T-helper 22 cell (primary cell): ENCODE results near the gene ADIPOQ.
A peak's percentile ranks its signal among the peaks of the same experiment; 100 is the strongest.
"Not testable (repeated sequence)": the region's sequence is repeated elsewhere in the genome, so short reads cannot be mapped to it uniquely, and the experiment has no call there.

Source experiments
- DNase-seq: peaks from one replicate; pipeline ENCODE4 v3.0.0-alpha.2; 2020; ENCODE audit warnings: low read depth

Gene ADIPOQ

DNA sequence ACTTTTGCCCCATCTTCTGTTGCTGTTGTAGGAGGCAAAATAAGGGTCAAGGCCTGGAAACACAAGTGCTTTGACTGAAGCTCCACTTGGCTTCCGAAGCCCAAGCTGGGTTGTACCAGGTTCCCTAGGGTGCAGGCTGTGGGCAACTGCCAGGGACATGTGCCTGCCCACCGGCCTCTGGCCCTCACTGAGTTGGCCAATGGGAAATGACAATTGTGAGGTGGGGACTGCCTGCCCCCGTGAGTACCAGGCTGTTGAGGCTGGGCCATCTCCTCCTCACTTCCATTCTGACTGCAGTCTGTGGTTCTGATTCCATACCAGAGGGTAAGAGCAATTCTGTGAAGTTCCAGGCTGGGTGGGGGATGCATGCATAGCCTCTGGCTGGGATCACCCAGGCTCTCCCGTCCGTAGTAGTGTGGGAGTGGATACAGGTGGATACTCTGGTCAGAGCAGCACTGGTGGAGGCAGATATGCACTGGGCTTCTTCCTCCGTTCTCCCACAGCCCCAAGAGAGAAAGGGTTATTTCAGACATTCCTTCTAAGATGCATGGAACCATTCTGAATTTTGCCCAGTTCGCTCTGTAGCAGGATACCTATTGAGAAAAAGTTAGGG lies at the start of gene ADIPOQ:
Gene ADIPOQ, plus strand, starts transcription at position 285 of the 613 bp plus-strand sequence. CDS start 10,349 bp downstream, outside the sequence.
- DNase-seq, result no peak

- DNase-seq, result no peak
Measured at GRCh38 chr3:186798239-186798874, 44.2 kb upstream of the ADIPOQ start.

GRCh38 chr3:186800285-186800684 lies 42.2 kb upstream of the ADIPOQ start:
- no peak for DNase-seq

- no peak for DNase-seq
Measured at GRCh38 chr3:186802701-186803100, 39.8 kb upstream of the ADIPOQ start.

- DNase-seq, result not testable (repeated sequence)
Measured at GRCh38 chr3:186803447-186803846, 39.1 kb upstream of the ADIPOQ start.

DNA sequence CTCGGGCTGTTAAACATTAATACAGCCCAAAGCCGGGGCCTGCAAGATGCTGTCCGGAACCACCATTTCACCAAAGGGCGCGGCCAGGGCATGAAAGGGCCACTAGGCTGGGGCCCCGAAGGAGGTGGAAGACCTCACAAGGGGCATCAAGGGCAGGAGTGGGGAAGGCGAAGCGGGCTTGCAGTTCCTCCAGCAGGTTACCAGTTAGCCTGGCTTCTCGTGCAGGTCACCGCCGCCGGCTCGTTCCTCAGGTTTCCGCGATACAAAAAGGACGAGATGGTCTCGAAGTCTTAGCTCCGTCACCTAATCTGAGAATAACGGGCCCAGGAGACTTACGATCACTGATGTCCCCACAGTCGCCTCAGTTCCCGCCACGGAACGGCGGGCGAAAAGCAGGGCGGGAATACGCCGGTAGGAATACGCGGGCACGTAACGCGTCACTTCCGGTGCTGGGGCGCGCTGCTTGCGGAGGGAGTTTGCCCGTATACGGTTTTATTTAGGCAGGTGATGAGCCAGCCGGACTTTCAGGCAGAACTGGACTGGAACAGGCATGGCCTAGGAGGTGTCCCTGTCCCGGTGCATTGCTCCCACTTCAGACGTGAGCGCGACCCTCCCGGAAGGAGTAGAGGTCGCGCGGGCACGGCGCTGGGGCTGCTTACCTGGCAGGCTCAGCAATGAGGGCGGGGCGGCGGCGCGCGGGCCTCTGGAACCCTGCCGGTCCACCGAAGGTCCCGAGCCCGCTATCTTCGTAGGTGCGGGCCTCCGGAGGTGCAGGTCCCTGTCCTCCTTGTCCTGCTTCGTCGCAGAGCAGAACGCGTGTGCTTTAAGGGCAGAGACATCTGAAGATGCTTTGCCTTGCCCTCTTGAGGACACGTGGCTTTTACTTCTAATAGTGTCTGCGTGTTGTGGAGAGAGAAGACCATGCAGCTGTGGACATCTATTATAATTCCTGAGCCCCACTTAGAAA lies 36.1 kb upstream of the ADIPOQ start, which contains the start of gene RFC4:
Gene RFC4, minus strand, starts transcription at position 394 of the 967 bp plus-strand sequence. CDS start 1,769 bp downstream, outside the sequence.
- DNase-seq, result peak; percentile 76

- no peak for DNase-seq
Measured at GRCh38 chr3:186807231-186807630, 35.3 kb upstream of the ADIPOQ start.

DNA sequence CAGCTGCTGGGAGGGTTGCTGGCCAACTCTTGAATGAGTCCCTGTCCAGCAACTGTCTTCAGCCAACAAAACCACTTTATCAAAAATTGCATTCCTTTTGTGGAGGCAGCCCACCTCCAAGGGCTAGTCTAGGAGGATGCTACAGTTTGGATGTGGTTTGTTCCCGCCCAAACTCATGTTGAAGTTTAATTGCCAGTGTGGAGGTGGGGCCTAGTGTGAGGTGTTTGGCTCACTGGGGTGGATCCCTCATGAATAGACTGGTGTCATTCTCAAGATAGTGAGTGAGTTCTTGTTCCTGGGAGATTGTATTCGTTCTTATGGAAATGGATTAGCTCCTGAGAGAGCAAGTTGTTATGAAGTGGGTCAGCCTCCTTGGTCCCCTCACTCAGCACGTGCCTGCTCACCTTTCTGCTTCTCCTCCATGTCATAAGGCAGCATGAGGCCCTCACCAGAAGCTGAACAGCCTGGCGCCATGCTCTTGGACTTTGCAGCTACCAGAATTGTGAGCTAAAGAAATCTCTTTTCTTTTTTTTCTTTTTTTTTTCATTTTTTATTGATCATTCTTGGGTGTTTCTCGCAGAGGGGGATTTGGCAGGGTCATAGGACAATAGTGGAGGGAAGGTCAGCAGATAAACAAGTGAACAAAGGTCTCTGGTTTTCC lies 32.0 kb upstream of the ADIPOQ start:
- DNase-seq, result no peak

GRCh38 chr3:186811313-186811712 lies 31.2 kb upstream of the ADIPOQ start:
- DNase-seq, result not testable (repeated sequence)

- no peak for DNase-seq
Measured at GRCh38 chr3:186814100-186814499, 28.4 kb upstream of the ADIPOQ start.

GRCh38 chr3:186815435-186815834 lies 27.1 kb upstream of the ADIPOQ start:
- no peak for DNase-seq

DNA sequence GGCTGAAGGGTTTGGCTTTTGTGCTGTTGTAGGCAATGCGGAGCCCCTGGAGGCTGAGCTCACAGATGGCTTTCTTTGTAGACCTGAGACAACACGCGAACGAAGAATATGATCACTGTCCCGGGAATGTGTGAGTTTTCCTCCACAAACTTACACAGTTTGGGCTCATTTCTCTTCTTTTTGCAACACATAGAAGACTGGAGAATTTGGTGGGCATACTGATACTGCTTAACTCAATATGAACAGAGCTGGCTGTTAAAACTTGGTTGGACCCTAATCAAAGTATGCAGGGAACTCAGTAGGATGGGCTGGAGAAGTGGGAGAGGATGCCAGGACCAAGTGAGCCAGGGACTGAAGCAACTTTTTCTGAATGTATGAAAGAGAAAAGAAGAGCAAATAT lies 24.0 kb upstream of the ADIPOQ start:
- DNase-seq, result no peak

GRCh38 chr3:186818956-186819355 lies 23.6 kb upstream of the ADIPOQ start:
- DNase-seq, result no peak

DNA sequence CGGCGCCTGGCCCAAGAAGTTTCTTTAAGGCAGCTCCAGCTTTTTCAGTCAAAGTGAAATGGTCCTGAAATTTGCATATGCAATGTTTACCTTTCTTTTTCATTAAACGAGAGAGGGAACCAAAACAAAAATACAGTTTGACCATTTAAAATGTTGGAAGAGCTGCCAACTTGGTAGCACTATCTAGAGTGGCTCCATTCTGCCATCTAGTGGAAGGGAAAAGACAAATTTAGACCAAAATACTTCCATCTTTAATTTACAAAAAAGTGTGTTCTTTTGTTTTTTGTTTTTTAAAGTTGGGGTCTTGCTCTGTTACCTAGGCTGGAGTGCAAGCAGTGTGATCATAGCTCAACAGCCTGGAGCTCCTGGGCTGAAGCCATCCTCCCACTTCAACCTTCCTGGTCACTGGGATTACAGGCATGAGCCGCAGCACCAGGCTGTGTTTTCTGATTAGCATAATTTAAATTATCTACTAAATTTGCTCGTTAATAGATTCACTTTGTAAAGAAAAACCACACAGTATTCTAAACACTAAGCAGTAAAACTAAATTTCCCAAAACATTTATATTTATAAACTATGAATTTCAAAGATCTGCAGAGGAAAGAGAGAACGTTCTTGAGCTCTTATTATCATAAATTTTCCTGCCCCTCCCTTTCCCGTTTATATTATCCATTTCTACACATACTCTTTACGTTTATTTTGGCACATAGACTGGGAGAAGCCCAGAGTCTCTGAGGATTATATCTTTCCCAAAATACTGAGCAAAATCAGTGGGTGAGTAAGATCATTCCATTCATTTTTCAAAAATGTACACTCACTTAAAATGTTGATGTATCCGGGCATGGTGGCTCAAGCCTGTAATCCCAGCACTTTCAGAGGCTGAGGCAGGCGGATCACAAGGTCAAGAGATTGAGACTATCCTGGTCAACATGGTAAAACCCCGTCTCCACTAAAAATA lies 20.8 kb upstream of the ADIPOQ start:
- no peak for DNase-seq

GRCh38 chr3:186822388-186822759 lies 20.1 kb upstream of the ADIPOQ start:
- not testable (repeated sequence) for DNase-seq

DNA sequence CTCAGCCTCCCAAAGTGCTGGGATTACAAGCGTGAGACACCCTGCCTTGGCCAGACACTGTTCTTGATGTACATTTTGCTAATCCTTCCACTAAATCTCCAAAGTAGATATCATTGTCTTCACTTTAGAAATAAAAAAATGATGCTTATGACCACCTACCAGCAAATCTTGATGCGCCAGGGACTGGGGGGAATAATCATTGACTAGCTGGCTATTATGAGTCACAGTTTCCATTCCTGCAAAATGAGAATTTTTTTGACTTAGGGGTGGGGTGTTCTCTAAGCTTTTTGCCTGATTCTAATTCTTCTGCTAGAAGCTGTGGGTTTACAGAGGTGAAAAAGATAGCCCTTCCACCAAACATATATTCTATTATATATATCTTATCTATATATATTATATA lies 19.1 kb upstream of the ADIPOQ start:
- DNase-seq, result no peak

DNA sequence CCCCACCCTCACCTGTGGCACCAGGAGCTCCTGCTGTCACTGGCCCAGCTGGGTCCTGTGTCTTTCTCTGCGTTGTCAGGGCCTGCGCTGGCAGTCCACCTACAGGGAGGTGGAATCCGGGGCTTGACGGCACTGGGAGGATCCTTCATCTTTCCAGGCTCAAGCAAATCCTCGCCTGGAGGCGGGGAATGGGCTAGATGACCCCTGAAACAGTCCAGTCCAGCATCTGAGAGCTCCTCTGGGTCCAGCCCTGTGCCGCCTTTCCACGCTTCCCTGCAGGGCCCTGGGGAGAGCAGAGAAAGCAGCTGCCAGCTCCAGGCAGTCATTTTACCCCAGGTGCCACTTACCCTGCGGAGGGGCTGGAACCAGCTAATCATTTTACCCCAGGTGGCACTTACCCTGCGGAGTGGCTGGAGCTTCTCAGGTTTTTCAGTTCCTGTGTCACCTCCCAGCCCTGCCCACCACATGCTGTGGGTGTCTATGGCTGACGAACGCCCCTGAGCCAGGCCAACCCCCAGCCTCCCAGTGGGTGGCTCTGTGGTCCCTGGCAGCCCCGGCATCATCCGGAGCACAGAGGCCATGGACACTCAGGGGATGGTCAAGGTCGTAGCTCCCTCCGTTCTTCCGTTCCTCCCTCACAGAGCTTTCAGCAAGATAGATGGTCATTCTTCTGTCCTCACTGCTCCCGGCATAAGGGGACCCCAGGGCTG lies 17.9 kb upstream of the ADIPOQ start:
- no peak for DNase-seq

- no peak for DNase-seq
Measured at GRCh38 chr3:186825294-186825821, 17.2 kb upstream of the ADIPOQ start.

GRCh38 chr3:186825872-186826409 lies 16.6 kb upstream of the ADIPOQ start:
- DNase-seq, result no peak
